OCI-LY3 (cell line): Measurements from ENCODE around the gene AKT3.

Experiments used
- CTCF ChIP-seq: fragments of 200-600, 300-600 bp; sonication (generic); IDR thresholded peaks from 2 replicates; pipeline ENCODE4 v1.5.1; 2014; ENCODE audit warnings: antibody characterized with exemption, low read length, low read depth
- EZH2phosphoT487 ChIP-seq: fragments of 200-600 bp; shearing (Covaris generic); IDR thresholded peaks from 2 replicates; pipeline ENCODE4 v1.6.1; 2018; ENCODE audit warnings: antibody characterized with exemption, mixed run types, low read depth

- TF ChIP-seq CTCF (no peak), EZH2phosphoT487 (no peak)
Observed at GRCh38 chr1:243507672-243508302, 342.3 kb downstream of the AKT3 start.
